IPS-18c (cell line): ENCODE results near the gene RNF145.

Experiments
- H3K4me3 ChIP-seq: 2 replicates; pipeline ENCODE4 v1.7.0; 2013; ENCODE audit warnings: low read depth, mild to moderate bottlenecking, low read length, moderate library complexity; ENCODE audit not compliant: insufficient read depth
- H3K9me3 ChIP-seq: one replicate; pipeline ENCODE4 v1.6.1; 2013; ENCODE audit warnings: mild to moderate bottlenecking, low read length, moderate library complexity; ENCODE audit not compliant: control insufficient read depth, insufficient read depth

RNF145 gene

GRCh38 chr5:159227452-159227851 is 18.1 kb upstream of the RNF145 start:
- Histone ChIP-seq H3K9me3 (no peaks in the 10 kb centered on the region), H3K4me3 (no peak overlapping the region)

DNA sequence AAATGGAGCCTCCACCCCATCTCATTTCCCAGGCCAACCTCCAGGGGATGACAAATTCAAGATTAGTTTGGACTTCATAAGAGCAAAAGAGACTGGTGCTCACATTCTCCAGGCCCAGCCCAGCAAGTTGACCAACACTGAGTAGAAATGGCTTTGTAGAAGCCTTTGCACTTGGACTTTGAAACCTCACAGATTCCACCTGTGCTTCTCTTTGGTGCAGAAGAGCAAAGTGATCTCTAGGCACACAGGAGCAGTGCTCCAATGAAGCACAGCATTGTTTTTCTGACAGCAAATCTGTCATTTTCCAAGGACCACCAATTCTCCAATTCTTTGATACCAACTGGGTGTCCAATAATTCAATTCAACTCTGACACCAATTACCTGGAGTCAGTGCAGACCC is 17.1 kb upstream of the RNF145 start:
- H3K4me3 ChIP-seq, result no peak overlapping the region
- H3K9me3 ChIP-seq, result no peaks in the 10 kb centered on the region

- H3K9me3 ChIP-seq, result no peaks in the 10 kb centered on the region
- H3K4me3 ChIP-seq, result no peak overlapping the region
These were observed 15.1 kb upstream of the RNF145 start for GRCh38 chr5:159224471-159224870.

DNA sequence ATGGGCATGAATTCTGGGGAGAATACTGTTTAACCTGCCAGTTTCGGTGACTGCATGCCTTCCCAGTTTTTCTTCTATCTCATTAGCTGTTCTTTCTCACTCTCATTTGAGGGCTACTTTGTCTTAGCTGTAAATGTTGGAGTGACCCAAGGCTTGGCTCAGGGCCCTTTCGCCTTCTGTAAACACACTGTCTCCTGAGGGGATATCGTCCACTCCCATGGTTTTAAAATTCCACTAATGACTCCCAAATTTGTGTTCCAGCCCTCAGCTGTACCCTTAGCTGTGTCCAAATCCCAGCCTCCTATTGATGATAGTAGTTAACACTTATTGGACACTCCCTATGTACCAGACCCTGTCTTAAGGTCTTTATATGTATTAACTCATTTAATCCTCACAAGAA is 14.1 kb upstream of the RNF145 start:
- Histone ChIP-seq H3K4me3 (no peak overlapping the region), H3K9me3 (no peaks in the 10 kb centered on the region)

DNA sequence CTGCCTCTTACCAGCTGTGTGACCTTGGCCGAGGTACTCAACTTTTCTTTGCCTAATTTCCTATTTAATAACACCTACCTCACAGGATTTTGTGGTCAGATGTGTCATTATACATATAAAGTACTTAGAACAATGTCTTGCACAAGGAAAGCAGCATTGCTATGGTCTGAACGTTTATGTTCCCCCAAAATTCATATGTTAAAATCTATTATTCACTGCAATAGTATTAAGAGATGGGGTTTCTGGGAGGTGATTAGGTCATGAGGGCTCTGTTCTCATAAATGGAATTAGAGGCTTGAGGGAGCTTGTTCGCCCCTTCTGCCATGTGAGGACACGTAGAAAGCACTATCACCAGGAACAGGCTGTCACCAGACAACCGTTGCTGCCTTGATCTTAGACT is 10.9 kb upstream of the RNF145 start:
- Histone ChIP-seq H3K4me3 (no peak overlapping the region), H3K9me3 (peaks cover 2% of the 10 kb centered on the region)

GRCh38 chr5:159218595-159219023 is 9.3 kb upstream of the RNF145 start:
- peaks cover 2% of the 10 kb centered on the region for H3K9me3 ChIP-seq
- H3K4me3 ChIP-seq, result no peak overlapping the region

DNA sequence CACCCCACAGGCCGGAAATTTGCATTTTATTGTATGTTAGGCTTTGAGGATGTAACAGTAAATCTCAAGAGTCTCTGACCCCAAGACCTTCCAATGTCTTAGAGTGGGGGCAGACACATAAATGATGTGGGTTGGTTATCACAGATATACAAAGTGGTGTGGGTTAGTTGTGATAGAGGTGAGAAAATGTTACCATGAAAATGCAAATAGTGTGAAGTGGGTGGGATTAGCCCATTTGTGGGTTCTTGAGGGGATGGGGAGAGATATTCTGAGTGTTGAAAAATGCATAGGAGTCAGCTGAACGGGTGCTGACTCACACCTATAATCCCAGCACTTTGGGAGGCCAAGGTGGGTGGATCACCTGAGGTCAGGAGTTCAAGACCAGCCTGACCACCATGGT is 7.9 kb upstream of the RNF145 start:
- no peak overlapping the region for H3K4me3 ChIP-seq
- peaks cover 2% of the 10 kb centered on the region for H3K9me3 ChIP-seq

DNA sequence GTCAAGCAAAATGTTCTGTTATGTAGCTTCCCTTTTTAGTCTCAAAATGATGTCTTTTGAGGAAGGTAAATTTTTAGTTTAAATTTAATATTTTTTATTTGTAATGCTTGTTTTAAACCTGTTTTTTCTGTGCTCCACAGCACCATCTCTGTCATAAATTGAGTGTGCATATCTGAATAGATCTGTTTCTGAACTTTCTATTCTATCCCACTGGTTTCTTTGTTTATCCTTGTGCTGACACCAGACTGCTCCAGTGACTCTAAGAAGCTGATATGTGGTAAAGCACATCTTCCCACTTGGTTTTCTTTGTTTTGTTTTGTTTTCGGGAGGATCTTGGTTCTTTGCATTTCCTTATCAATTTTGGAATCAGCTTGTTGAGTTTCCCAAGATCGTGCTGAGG is 7.1 kb upstream of the RNF145 start:
- Histone ChIP-seq H3K4me3 (no peak overlapping the region), H3K9me3 (peaks cover 2% of the 10 kb centered on the region)

- peaks cover 2% of the 10 kb centered on the region for H3K9me3 ChIP-seq
- H3K4me3 ChIP-seq, result no peak overlapping the region
These were observed 6.5 kb upstream of the RNF145 start for GRCh38 chr5:159215886-159216285.

GRCh38 chr5:159214486-159215271 is 5.3 kb upstream of the RNF145 start:
- Histone ChIP-seq H3K9me3 (peaks cover 2% of the 10 kb centered on the region), H3K4me3 (no peak overlapping the region)

DNA sequence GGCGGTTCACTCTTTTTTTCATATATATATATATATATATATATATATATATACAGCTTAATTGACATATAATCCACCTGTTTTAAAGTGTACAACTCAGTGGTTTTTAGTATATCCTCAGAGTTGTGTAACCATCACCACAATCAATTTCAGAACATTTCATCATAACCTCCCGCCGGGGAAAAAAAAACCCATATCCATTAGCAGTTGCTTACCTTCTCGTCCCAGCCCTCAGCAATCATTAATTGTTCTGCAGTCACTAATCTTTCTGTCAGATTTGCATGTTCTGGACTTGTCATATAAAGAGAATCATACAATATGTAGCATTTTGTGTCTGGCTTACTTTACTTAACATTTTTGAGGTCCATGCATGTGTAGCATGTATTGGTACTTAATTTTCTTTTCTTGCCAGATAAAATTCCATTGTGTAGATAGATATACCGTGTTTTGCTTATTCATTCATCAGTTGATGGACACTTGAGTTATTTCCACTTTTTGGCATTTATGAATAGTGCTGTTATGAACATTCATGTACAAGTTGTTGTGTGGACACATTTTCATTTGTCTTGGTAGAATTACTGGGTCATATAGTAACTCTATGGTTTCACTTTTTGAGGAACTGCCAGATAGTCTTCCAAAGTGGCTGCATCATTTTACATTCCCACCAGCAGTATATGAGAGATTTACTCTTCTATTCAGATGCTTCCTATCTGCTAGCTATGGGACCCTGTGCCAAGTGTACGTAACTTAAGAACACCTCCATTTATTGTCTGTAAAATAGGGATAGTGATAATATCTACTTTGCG is 3.5 kb upstream of the RNF145 start:
- Histone ChIP-seq H3K4me3 (no peak overlapping the region), H3K9me3 (peaks cover 2% of the 10 kb centered on the region)

- no peaks in the 10 kb centered on the region for H3K9me3 ChIP-seq
- H3K4me3 ChIP-seq, result no peak overlapping the region
These were observed 2.4 kb upstream of the RNF145 start for GRCh38 chr5:159211729-159212174.

GRCh38 chr5:159210846-159211245 is 1.5 kb upstream of the RNF145 start:
- Histone ChIP-seq H3K9me3 (no peaks in the 10 kb centered on the region), H3K4me3 (no peak overlapping the region)

DNA sequence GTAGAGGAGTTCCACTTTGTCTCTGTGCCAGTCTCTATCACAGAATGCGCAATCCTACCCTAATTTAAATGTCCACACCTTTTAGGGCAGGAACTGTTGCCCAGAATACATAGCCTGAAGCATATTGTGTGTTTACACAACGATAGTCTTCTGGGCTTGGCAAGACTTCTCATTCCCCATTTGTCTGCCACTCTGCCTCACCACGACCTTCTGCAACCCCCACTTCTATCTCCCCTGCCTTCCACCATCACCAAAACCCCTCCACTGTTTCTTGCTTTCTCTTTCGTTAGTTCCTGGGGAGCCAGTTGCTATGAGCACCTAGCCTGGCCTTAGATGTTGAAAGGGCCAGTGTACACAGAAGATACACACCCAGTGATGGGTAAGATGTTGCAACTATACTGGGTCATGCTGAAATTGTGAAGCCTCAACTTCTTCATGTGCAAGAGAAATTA is 883 bp upstream of the RNF145 start:
- no peaks in the 10 kb centered on the region for H3K9me3 ChIP-seq
- H3K4me3 ChIP-seq, result peak overlapping the region; percentile 85; the same call in 1 of the 2 replicates

GRCh38 chr5:159208514-159209437 is 577 bp downstream of the RNF145 start:
- no peaks in the 10 kb centered on the region for H3K9me3 ChIP-seq
- peak overlapping the region; percentile 85 for H3K4me3 ChIP-seq

- no peaks in the 10 kb centered on the region for H3K9me3 ChIP-seq
- peak overlapping the region; percentile 85 for H3K4me3 ChIP-seq
These were observed 1.5 kb downstream of the RNF145 start for GRCh38 chr5:159207686-159208513.
